SJCRH30 (cell line): ENCODE data around the gene ETS1. TPM values are rescaled to one million over a fixed set of nuclear protein-coding genes. Genes with fewer than 3 reads are reported as not detected.

ENCODE experiments used
- DNase-seq, 2 experiments: peaks; one replicate each; pipeline ENCODE4 v3.0.0-alpha.2; 2015 to 2020
- H3K27ac ChIP-seq: fragments of 250-450 bp; sonication (Bioruptor Pico); 2 replicates; pipeline ENCODE4 v1.5.1; 2020; ENCODE audit warnings: mild to moderate bottlenecking, moderate library complexity
- H3K27me3 ChIP-seq: fragments of 250-450 bp; sonication (Bioruptor Pico); 2 replicates; pipeline ENCODE4 v1.5.1; 2020; ENCODE audit warnings: mild to moderate bottlenecking, moderate library complexity
- H3K36me3 ChIP-seq: fragments of 250-450 bp; sonication (Bioruptor Pico); 2 replicates; pipeline ENCODE4 v1.5.1; 2020; ENCODE audit warnings: mild to moderate bottlenecking, moderate library complexity
- H3K4me1 ChIP-seq: fragments of 250-450 bp; sonication (Bioruptor Pico); 2 replicates; pipeline ENCODE4 v1.5.1; 2020; ENCODE audit warnings: mild to moderate bottlenecking, moderate library complexity
- H3K4me3 ChIP-seq: fragments of 250-450 bp; sonication (Bioruptor Pico); 2 replicates; pipeline ENCODE4 v1.5.1; 2020; ENCODE audit warnings: mild to moderate bottlenecking, moderate library complexity
- H3K9me3 ChIP-seq: fragments of 250-450 bp; sonication (Bioruptor Pico); replicated peaks from 2 replicates; pipeline ENCODE4 v1.5.1; 2020; ENCODE audit warnings: mild to moderate bottlenecking, moderate library complexity
- total RNA-seq: library from RNA; depleted of rRNA; stranded (reverse); fragments of >200 nt; shearing (Covaris generic); gene quantifications from 2 replicates; pipeline ENCODE4 v1.2.3, GENCODE V29; 2014; rRNA removed

Gene ETS1
- total RNA-seq: 32.8 and 43.9 TPM in 2 replicates

GRCh38 chr11:128587415-128587814 lies at the start of gene ETS1:
Gene ETS1 (minus strand): TSS chr11:128587558. CDS start chr11:128573130, 14,428 bp downstream.
- Histone ChIP-seq H3K4me1 (peaks cover 7% of the 10 kb centered on the region), H3K9me3 (no peaks in the 10 kb centered on the region; the same call in 1 of the 2 replicates), H3K36me3 (no peaks in the 10 kb centered on the region), H3K27ac (no peak within 1 kb of the TSS), H3K4me3 (peak within 1 kb of the TSS; percentile 36; the same call in 1 of the 2 replicates), H3K27me3 (no peaks in the 10 kb centered on the region)
- peak in 1 of 2 experiments; percentile 21 for DNase-seq

GRCh38 chr11:128634395-128634794 lies 47.0 kb upstream of the ETS1 start:
- H3K27ac ChIP-seq: no peak overlapping the region
- H3K36me3 ChIP-seq: no peaks in the 10 kb centered on the region
- DNase-seq: no peak
- no peaks in the 10 kb centered on the region for H3K27me3 ChIP-seq
- no peaks in the 10 kb centered on the region for H3K9me3 ChIP-seq
- H3K4me3 ChIP-seq: no peak overlapping the region
- H3K4me1 ChIP-seq: peaks cover 7% of the 10 kb centered on the region

GRCh38 chr11:128633384-128633965 lies 46.1 kb upstream of the ETS1 start:
- H3K27me3 ChIP-seq: no peaks in the 10 kb centered on the region
- no peak overlapping the region for H3K4me3 ChIP-seq
- DNase-seq: no peak
- no peaks in the 10 kb centered on the region for H3K36me3 ChIP-seq
- H3K9me3 ChIP-seq: no peaks in the 10 kb centered on the region
- peaks cover 7% of the 10 kb centered on the region for H3K4me1 ChIP-seq
- H3K27ac ChIP-seq: no peak overlapping the region

GRCh38 chr11:128632141-128632791 lies 44.9 kb upstream of the ETS1 start:
- Histone ChIP-seq H3K27ac (no peak overlapping the region), H3K36me3 (no peaks in the 10 kb centered on the region), H3K4me1 (peaks cover 7% of the 10 kb centered on the region), H3K27me3 (no peaks in the 10 kb centered on the region), H3K4me3 (no peak overlapping the region), H3K9me3 (no peaks in the 10 kb centered on the region)
- peak; percentile 33 to 64 for DNase-seq

- Histone ChIP-seq H3K27ac (peak overlapping the region; percentile 31), H3K4me3 (no peak overlapping the region), H3K4me1 (peaks cover 7% of the 10 kb centered on the region), H3K36me3 (no peaks in the 10 kb centered on the region), H3K9me3 (no peaks in the 10 kb centered on the region), H3K27me3 (no peaks in the 10 kb centered on the region)
- DNase-seq: peak; percentile 69 to 90
Observed at GRCh38 chr11:128630367-128631230, 43.2 kb upstream of the ETS1 start.

- no peak overlapping the region; the same call in 1 of the 2 replicates for H3K27ac ChIP-seq
- H3K9me3 ChIP-seq: no peaks in the 10 kb centered on the region
- H3K4me3 ChIP-seq: no peak overlapping the region
- H3K4me1 ChIP-seq: peaks cover 7% of the 10 kb centered on the region
- H3K36me3 ChIP-seq: no peaks in the 10 kb centered on the region
- H3K27me3 ChIP-seq: no peaks in the 10 kb centered on the region
- no peak for DNase-seq
Observed at GRCh38 chr11:128629516-128630106, 42.3 kb upstream of the ETS1 start.

GRCh38 chr11:128628686-128629085 lies 41.3 kb upstream of the ETS1 start:
- peaks cover 7% of the 10 kb centered on the region for H3K4me1 ChIP-seq
- H3K36me3 ChIP-seq: no peaks in the 10 kb centered on the region
- DNase-seq: no peak
- no peaks in the 10 kb centered on the region for H3K9me3 ChIP-seq
- no peak overlapping the region for H3K4me3 ChIP-seq
- H3K27me3 ChIP-seq: no peaks in the 10 kb centered on the region
- no peak overlapping the region for H3K27ac ChIP-seq

- Histone ChIP-seq H3K36me3 (no peaks in the 10 kb centered on the region), H3K27ac (no peak overlapping the region), H3K9me3 (no peaks in the 10 kb centered on the region), H3K4me1 (peaks cover 7% of the 10 kb centered on the region), H3K27me3 (no peaks in the 10 kb centered on the region), H3K4me3 (no peak overlapping the region)
- DNase-seq: no peak
Observed at GRCh38 chr11:128628325-128628673, 40.9 kb upstream of the ETS1 start.

- no peak for DNase-seq
- H3K36me3 ChIP-seq: no peaks in the 10 kb centered on the region
Observed at GRCh38 chr11:128627666-128628324, 40.4 kb upstream of the ETS1 start.

GRCh38 chr11:128626913-128627665 lies 39.7 kb upstream of the ETS1 start:
- H3K4me3 ChIP-seq: no peak overlapping the region
- H3K27me3 ChIP-seq: no peaks in the 10 kb centered on the region

More at GRCh38 chr11:128627666-128628324, 40.4 kb upstream of the ETS1 start:
- no peak overlapping the region for H3K4me3 ChIP-seq
- no peaks in the 10 kb centered on the region for H3K9me3 ChIP-seq
- H3K27me3 ChIP-seq: no peaks in the 10 kb centered on the region
- no peak overlapping the region for H3K27ac ChIP-seq
- H3K4me1 ChIP-seq: peaks cover 7% of the 10 kb centered on the region

GRCh38 chr11:128625746-128626145 lies 38.4 kb upstream of the ETS1 start:
- H3K27me3 ChIP-seq: no peaks in the 10 kb centered on the region
- no peak for DNase-seq
- no peak overlapping the region for H3K4me3 ChIP-seq
- H3K4me1 ChIP-seq: peaks cover 4% of the 10 kb centered on the region
- H3K27ac ChIP-seq: no peak overlapping the region
- no peaks in the 10 kb centered on the region for H3K36me3 ChIP-seq
- H3K9me3 ChIP-seq: no peaks in the 10 kb centered on the region

More at GRCh38 chr11:128626913-128627665, 39.7 kb upstream of the ETS1 start:
- Histone ChIP-seq H3K36me3 (no peaks in the 10 kb centered on the region), H3K9me3 (no peaks in the 10 kb centered on the region), H3K4me1 (peaks cover 7% of the 10 kb centered on the region), H3K27ac (no peak overlapping the region)
- DNase-seq: no peak

GRCh38 chr11:128625326-128625725 lies 38.0 kb upstream of the ETS1 start:
- Histone ChIP-seq H3K4me3 (no peak overlapping the region), H3K36me3 (no peaks in the 10 kb centered on the region), H3K4me1 (peaks cover under 1% of the 10 kb centered on the region; the same call in 1 of the 2 replicates), H3K9me3 (no peaks in the 10 kb centered on the region), H3K27ac (no peak overlapping the region), H3K27me3 (no peaks in the 10 kb centered on the region)
- no peak for DNase-seq

GRCh38 chr11:128624269-128625175 lies 37.2 kb upstream of the ETS1 start:
- Histone ChIP-seq H3K27ac (no peak overlapping the region), H3K36me3 (no peaks in the 10 kb centered on the region), H3K27me3 (no peaks in the 10 kb centered on the region), H3K9me3 (no peaks in the 10 kb centered on the region), H3K4me1 (no peaks in the 10 kb centered on the region), H3K4me3 (no peak overlapping the region)
- DNase-seq: no peak
